Choroid plexus epithelial cell (primary cell): ENCODE results near the gene PPM1H.
"Not testable (repeated sequence)": the region's sequence is repeated elsewhere in the genome, so short reads cannot be mapped to it uniquely, and the experiment has no call there.

ENCODE experiments used
- DNase-seq: peaks from one replicate; pipeline ENCODE4 v3.0.0-alpha.2; 2010; ENCODE audit warnings: low read depth
- H3K4me3 ChIP-seq: 2 replicates; pipeline ENCODE4 v1.5.1; 2011; ENCODE audit warnings: low read depth, mild to moderate bottlenecking, control low read depth, low read length, moderate library complexity
- CTCF ChIP-seq: conservative IDR thresholded peaks from 2 replicates; pipeline ENCODE4 v1.5.1; 2011; ENCODE audit warnings: low read depth, mild to moderate bottlenecking, control low read depth, inconsistent platforms, low read length, moderate library complexity

The PPM1H gene

DNA sequence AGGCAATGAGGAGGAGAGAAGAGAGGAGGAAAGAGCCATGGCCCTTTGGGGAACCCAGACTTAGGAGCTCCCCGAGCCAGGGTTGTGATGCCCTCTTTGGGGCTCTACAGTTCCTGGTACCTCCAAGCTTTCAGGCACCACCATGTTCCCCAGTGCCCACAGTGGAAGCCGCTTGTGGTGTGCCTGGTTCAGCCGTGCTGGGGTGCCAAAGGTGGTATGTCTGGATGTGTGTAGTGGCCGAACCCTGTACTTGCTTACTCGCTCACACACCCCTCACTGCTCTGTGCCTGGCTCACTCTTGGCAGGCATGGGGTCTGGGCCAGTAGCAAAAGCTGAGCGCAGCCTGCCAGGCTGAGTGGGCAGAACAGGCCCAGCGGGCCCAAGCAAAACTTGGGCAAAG, 257.6 kb downstream of the PPM1H start:
- H3K4me3 ChIP-seq, result no peak overlapping the region
- no peak for TF ChIP-seq CTCF
- DNase-seq, result no peak

DNA sequence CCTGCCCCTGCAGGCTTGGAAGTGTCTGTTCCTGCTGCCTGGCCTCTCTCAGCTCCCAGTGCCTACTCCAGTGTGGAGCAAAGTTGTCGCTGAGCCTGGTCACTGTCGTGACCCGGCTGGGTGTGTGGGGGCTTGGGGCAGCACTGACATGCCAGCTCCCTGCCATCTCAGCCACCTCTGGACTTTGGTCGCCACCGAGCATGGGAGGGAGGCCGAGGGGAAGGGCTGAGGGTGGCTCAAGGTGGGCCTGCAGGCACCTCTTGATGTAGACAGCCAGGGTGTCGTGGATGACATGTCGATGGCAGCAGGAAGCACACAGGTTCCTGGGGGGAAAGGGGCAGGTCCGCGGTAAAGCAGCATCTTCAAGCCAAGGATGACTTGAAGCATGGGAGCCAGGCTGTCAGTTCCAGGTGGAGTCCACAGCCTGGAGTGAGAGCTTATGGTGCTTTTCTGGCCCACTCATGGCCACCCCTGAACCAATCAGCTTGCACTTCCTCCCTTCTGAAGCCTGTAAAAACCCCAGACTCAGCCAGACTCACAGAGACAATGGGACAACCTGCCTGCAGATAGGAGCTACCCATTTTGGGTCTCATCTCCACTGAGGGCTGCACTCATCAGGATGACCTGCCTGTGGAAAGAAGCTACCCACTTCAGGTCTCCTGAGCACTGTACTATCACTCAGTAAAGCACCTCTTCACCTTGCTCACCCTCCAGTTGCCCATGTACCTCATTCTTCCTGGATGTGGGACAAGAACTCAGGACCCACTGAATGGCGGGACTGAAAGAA, 258.2 kb downstream of the PPM1H start:
- H3K4me3 ChIP-seq, result no peak overlapping the region
- no peak for TF ChIP-seq CTCF
- DNase-seq, result no peak

GRCh38 chr12:62673028-62673815, 261.7 kb downstream of the PPM1H start:
- no peak for TF ChIP-seq CTCF
- no peak overlapping the region for H3K4me3 ChIP-seq
- DNase-seq, result no peak

- DNase-seq, result no peak
- H3K4me3 ChIP-seq, result no peak overlapping the region
- no peak for TF ChIP-seq CTCF
These were observed 263.8 kb downstream of the PPM1H start for GRCh38 chr12:62670986-62671720.

GRCh38 chr12:62668782-62669181, 266.2 kb downstream of the PPM1H start:
- DNase-seq, result no peak
- no peak for TF ChIP-seq CTCF
- H3K4me3 ChIP-seq, result no peak overlapping the region

GRCh38 chr12:62664951-62665350, 270.0 kb downstream of the PPM1H start:
- not testable (repeated sequence) for DNase-seq

GRCh38 chr12:62660756-62661155, 274.2 kb downstream of the PPM1H start:
- no peak overlapping the region for H3K4me3 ChIP-seq
- DNase-seq, result peak; percentile 86
- TF ChIP-seq CTCF, result no peak

More at GRCh38 chr12:62664951-62665350, 270.0 kb downstream of the PPM1H start:
- not testable (repeated sequence) for H3K4me3 ChIP-seq
